Upper lobe of left lung (tissue), 6 donors: ENCODE measurements around the gene MOAP1. TPM values are rescaled to one million over a fixed set of nuclear protein-coding genes. Genes with fewer than 3 reads are reported as not detected.
"Not testable (repeated sequence)": the region's sequence is repeated elsewhere in the genome, so short reads cannot be mapped to it uniquely, and the experiment has no call there.

Experiments
- ATAC-seq, 2 donors: fragments of 200-7000 bp; cut with Tn5 transposase; one replicate each; pipeline ENCODE4 v1.9.1; 2022; ENCODE audit warnings: mild to moderate bottlenecking in 2 of 2, moderate library complexity in 2 of 2; ENCODE audit not compliant: low FRiP score in 2 of 2
- DNase-seq, 2 donors: peaks; one replicate each; pipeline ENCODE4 v3.0.0-alpha.2; 2019 to 2020
- H3K27ac ChIP-seq, 4 donors: fragments of 200-600 bp; sonication (generic); one replicate each; pipeline ENCODE4 v1.5.1; 2016 to 2019
- H3K27me3 ChIP-seq, 4 donors: fragments of 200-600 bp; sonication (generic); one replicate each; pipeline ENCODE4 v1.5.1; 2017 to 2019
- H3K36me3 ChIP-seq, 4 donors: fragments of 200-600 bp; sonication (generic); one replicate each; pipeline ENCODE4 v1.5.1; 2016 to 2019
- H3K4me1 ChIP-seq, 4 donors: fragments of 200-600 bp; sonication (generic); one replicate each; pipeline ENCODE4 v1.5.1; 2018 to 2019
- H3K4me3 ChIP-seq, 4 donors: fragments of 200-600 bp; sonication (generic); one replicate each; pipeline ENCODE4 v1.5.1; 2017 to 2019; ENCODE audit warnings: mild to moderate bottlenecking in 2 of 4, moderate library complexity in 1 of 4
- H3K9me3 ChIP-seq, 4 donors: fragments of 200-600 bp; sonication (generic); one replicate each; pipeline ENCODE4 v1.5.1; 2018 to 2019
- CTCF ChIP-seq, 6 experiments: fragments of 450-650 bp in 4 of 6; fragments of 200-600 bp in 2 of 6; sonication (generic) in 2 of 6; IDR thresholded peaks; one replicate each; pipeline ENCODE4 v1.5.1; 2016 to 2019; ENCODE audit warnings: antibody characterized with exemption in 6 of 6
- EP300 ChIP-seq, 4 donors: sonication (generic); formaldehyde crosslinking; IDR thresholded peaks; one replicate each; pipeline ENCODE4 v1.5.1; 2017; ENCODE audit warnings: antibody characterized with exemption in 4 of 4, control low read depth in 2 of 4
- POLR2A ChIP-seq, 4 donors: fragments of 450-650 bp; IDR thresholded peaks; one replicate each; pipeline ENCODE4 v1.5.1; 2016 to 2017; ENCODE audit warnings: antibody characterized with exemption in 4 of 4, mild to moderate bottlenecking in 2 of 4
- POLR2AphosphoS5 ChIP-seq, 2 donors: sonication (generic); formaldehyde crosslinking; IDR thresholded peaks; one replicate each; pipeline ENCODE4 v1.5.1; 2017; ENCODE audit warnings: antibody characterized with exemption in 2 of 2
- WGBS, 2 donors: methylation state at CpG; one replicate each; pipeline ENCODE4 v1.1.5; 2017 to 2018; 5-methylcytosine and 5-hydroxymethylcytosine counted together
- total RNA-seq, 6 donors: library from RNA; depleted of rRNA in 4 of 6; stranded (reverse); fragments of >200 nt in 4 of 6; gene quantifications; one replicate each; pipeline versions ENCODE4 v1.1.0 to v1.2.1, GENCODE V29; 2016 to 2021
- donor health status: DM: no; HTN: no; CAD: no; lungs with moderate emphysema.
- donor health status: DM: no; HTN: yes; CAD: no; lungs with severe emphysema.

The MOAP1 gene
- total RNA-seq = 10 to 100 TPM; 14.7 to 43.8 (median 36.4) TPM

- peak; percentile 93 to 96 for ATAC-seq
- WGBS, 2 donors = 0 to 1% methylated on average over 44 to 59 of the region's 124 CpGs
- Histone ChIP-seq H3K4me1 (peaks cover 20 to 37% (median 25%) of the 10 kb centered on the region in 4 donors), H3K4me3 (peak within 1 kb of the TSS; percentile 71 to 96 (median 84)), H3K36me3 (peaks cover 2 to 47% (median 10%) of the 10 kb centered on the region in 4 donors), H3K27ac (peak within 1 kb of the TSS; percentile 93 to 99 (median 98)), H3K9me3 (no peaks in the 10 kb centered on the region), H3K27me3 (no peaks in the 10 kb centered on the region)
- TF ChIP-seq POLR2A (IDR thresholded peaks at IDR 0.05) = peak in 3 of 4 donors; percentile 65 to 92 (median 89)
- peak in 1 of 4 donors; percentile 18 for TF ChIP-seq EP300 (IDR thresholded peaks at IDR 0.05)
- TF ChIP-seq POLR2AphosphoS5 (IDR thresholded peaks at IDR 0.05) = peak; percentile 85 to 91
- TF ChIP-seq CTCF (IDR thresholded peaks at IDR 0.05) = peak; percentile 18 to 70 (median 40)
- peak; percentile 88 to 98 for DNase-seq
These were observed at the start of gene MOAP1, which contains the start of gene LYSET for GRCh38 chr14:93184391-93185348. TSS of gene MOAP1 (minus strand) at chr14:93184897. CDS start at chr14:93184242, 655 bp downstream. TSS of gene LYSET (plus strand) at chr14:93185317. CDS start at chr14:93185406, 89 bp downstream.

- H3K27ac ChIP-seq, H3K4me3 ChIP-seq, H3K9me3 ChIP-seq, ATAC-seq, H3K27me3 ChIP-seq, DNase-seq: not testable (repeated sequence)
- 81 to 86% methylated on average over 5 of the region's 5 CpGs for WGBS, 2 donors
- Histone ChIP-seq H3K36me3 (peaks cover 0 to 15% (median 10%) of the 10 kb centered on the region in 4 donors), H3K4me1 (peaks cover 0 to 11% (median 8%) of the 10 kb centered on the region in 4 donors)
These were observed 48.4 kb upstream of the MOAP1 start for GRCh38 chr14:93233078-93233477.

GRCh38 chr14:93232159-93232558, 47.5 kb upstream of the MOAP1 start:
- 63 to 76% methylated on average over 10 to 17 of the region's 17 CpGs for WGBS, 2 donors
- H3K27ac ChIP-seq = no peak overlapping the region
- no peaks in the 10 kb centered on the region for H3K9me3 ChIP-seq
- no peaks in the 10 kb centered on the region for H3K27me3 ChIP-seq
- no peak for ATAC-seq
- peaks cover 0 to 11% (median 8%) of the 10 kb centered on the region in 4 donors for H3K4me1 ChIP-seq
- peaks cover 7 to 24% (median 20%) of the 10 kb centered on the region in 4 donors for H3K36me3 ChIP-seq
- DNase-seq = no peak
- no peak for TF ChIP-seq POLR2AphosphoS5 (IDR thresholded peaks at IDR 0.05)
- H3K4me3 ChIP-seq = no peak overlapping the region

- WGBS, 2 donors = 32 to 54% methylated on average over 31 to 39 of the region's 39 CpGs
- Histone ChIP-seq H3K27ac (no peak overlapping the region), H3K27me3 (no peaks in the 10 kb centered on the region), H3K4me1 (peaks cover 0 to 11% (median 8%) of the 10 kb centered on the region in 4 donors), H3K36me3 (peaks cover 12 to 29% (median 24%) of the 10 kb centered on the region in 4 donors), H3K9me3 (no peaks in the 10 kb centered on the region), H3K4me3 (peak overlapping the region in 3 of 4 donors; percentile 19 to 46 (median 29))
- ATAC-seq = peak in 1 of 2 donors; percentile 43
- TF ChIP-seq POLR2AphosphoS5 (IDR thresholded peaks at IDR 0.05) (no peak), CTCF (IDR thresholded peaks at IDR 0.05) (no peak), EP300 (IDR thresholded peaks at IDR 0.05) (no peak), POLR2A (IDR thresholded peaks at IDR 0.05) (no peak)
- no peak for DNase-seq
These were observed 46.7 kb upstream of the MOAP1 start for GRCh38 chr14:93231129-93231979.

GRCh38 chr14:93230539-93230938, 45.8 kb upstream of the MOAP1 start:
- Histone ChIP-seq H3K36me3 (peaks cover 12 to 35% (median 31%) of the 10 kb centered on the region in 4 donors), H3K9me3 (no peaks in the 10 kb centered on the region), H3K27me3 (no peaks in the 10 kb centered on the region), H3K27ac (no peak overlapping the region), H3K4me1 (peaks cover 0 to 11% (median 8%) of the 10 kb centered on the region in 4 donors), H3K4me3 (peak overlapping the region in 1 of 4 donors; percentile 46)
- no peak for DNase-seq
- TF ChIP-seq EP300 (IDR thresholded peaks at IDR 0.05) (no peak), CTCF (IDR thresholded peaks at IDR 0.05) (no peak), POLR2AphosphoS5 (IDR thresholded peaks at IDR 0.05) (no peak), POLR2A (IDR thresholded peaks at IDR 0.05) (no peak)
- ATAC-seq = peak in 1 of 2 donors; percentile 31
- WGBS, 2 donors = 94% methylated on average over 16 of the region's 16 CpGs
